ENCODE data around the gene CCDC188.

DNA sequence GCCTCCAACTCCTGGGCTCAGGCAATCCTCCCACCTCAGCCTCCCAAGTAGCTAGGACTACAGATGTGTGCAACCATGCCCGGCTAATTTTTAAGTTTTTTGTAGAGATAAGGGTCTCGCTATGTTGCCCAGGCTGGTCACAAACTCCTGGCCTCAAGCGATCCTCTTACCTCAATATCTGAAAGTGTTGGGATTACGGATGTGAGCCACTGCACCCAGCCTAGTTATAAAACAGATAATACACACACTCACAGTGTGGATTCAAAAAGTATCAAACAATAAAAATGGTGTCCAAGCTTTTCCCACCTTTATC is 377 bp upstream of the CCDC188 start:
- TF ChIP-seq EZH2 (IDR thresholded peaks at IDR 0.05; ENCODE audit: low read length, unreplicated experiment) = no peak
- TF ChIP-seq, protein P1, sequence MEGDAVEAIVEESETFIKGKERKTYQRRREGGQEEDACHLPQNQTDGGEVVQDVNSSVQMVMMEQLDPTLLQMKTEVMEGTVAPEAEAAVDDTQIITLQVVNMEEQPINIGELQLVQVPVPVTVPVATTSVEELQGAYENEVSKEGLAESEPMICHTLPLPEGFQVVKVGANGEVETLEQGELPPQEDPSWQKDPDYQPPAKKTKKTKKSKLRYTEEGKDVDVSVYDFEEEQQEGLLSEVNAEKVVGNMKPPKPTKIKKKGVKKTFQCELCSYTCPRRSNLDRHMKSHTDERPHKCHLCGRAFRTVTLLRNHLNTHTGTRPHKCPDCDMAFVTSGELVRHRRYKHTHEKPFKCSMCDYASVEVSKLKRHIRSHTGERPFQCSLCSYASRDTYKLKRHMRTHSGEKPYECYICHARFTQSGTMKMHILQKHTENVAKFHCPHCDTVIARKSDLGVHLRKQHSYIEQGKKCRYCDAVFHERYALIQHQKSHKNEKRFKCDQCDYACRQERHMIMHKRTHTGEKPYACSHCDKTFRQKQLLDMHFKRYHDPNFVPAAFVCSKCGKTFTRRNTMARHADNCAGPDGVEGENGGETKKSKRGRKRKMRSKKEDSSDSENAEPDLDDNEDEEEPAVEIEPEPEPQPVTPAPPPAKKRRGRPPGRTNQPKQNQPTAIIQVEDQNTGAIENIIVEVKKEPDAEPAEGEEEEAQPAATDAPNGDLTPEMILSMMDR (conservative IDR thresholded peaks at IDR 0.05; ENCODE audit: low read depth, low read length) = no peak

Measured in PC-3 (cell line).